ENCODE data around the gene PRM2. TPM values are rescaled to one million over a fixed set of nuclear protein-coding genes. Genes with fewer than 3 reads are reported as not detected.
A peak's percentile ranks its signal among the peaks of the same experiment; 100 is the strongest.

Gene PRM2
- total RNA-seq, 1 donor from 2014 or later: not detected

DNA sequence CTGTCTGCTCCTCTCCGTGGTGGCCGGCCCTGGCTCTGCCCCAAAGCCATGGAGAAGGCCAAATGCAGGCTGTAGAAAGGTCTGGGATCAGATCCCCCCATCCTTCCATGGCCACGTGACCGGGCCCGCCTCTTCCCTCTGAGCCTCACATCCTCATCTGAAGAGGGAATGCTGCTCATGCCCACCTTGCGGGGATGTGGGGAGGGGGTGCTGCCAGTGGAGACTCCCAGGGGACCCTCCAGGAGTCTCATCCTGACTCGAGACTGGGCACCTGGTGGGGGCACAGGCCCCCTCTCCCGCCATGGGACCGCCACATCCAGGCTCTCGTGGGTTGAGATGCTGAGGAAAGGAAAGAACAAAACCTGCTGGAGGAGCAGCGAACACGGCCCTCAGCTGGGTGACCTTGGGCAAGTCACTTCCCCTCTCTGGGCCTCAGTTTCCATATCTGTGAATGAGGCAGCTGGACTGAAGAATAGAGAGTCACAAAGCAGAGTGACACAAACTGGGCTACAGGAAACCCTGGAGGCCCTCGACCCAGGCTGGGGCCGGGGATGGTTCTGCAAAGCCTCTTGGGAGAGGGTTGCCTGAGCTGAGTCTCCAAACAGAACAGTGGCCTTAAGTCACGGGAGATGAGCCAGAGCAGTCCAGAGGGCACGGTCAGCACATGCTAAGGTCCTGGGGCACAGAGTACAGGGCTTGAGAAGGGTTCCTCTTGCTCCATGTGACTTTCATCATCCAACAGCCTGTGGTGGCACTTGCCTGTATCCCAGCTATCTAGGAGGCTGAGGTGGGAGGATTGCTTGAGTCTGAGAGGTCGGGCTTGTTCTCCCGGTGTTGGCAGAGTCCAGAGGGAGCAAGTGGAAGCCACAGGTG, 50.4 kb downstream of the PRM2 start:
- TF ChIP-seq CTCF (IDR thresholded peaks at IDR 0.05): no peak
- H3K4me3 ChIP-seq: peak overlapping the region; percentile 31 to 52

More for the DNA sequence above, 50.4 kb downstream of the PRM2 start:
- intact Hi-C loops (cut with DNase I): no loop called here
- no peak for DNase-seq (ENCODE audit: low spot score in 2 of 2)
- Histone ChIP-seq H3K27ac (peak overlapping the region; percentile 8 to 31), H3K9me3 (no peaks in the 10 kb centered on the region), H3K27me3 (no peaks in the 10 kb centered on the region), H3K36me3 (no peaks in the 10 kb centered on the region), H3K4me1 (peaks cover 0 to 7% of the 10 kb centered on the region in 2 donors)

Other genes with a start within 250 kb of the PRM2 start
- 1.8 TPM for gene SOCS1, start 20.3 kb downstream of the PRM2 start, total RNA-seq
- not detected for gene TNP2, start 7.2 kb downstream of the PRM2 start, total RNA-seq
- not detected for gene PRM3, start 2.9 kb downstream of the PRM2 start, total RNA-seq
- not detected for gene PRM1, start 4.8 kb upstream of the PRM2 start, total RNA-seq
- gene RMI2, start 69.0 kb upstream of the PRM2 start, total RNA-seq: not detected

All from ascending aorta (tissue), 2 donors.